ENCODE data around the gene KRTAP2-2.
"Not testable (repeated sequence)": the region's sequence is repeated elsewhere in the genome, so short reads cannot be mapped to it uniquely, and the experiment has no call there.

- not testable (repeated sequence) for TF ChIP-seq CTCF (IDR thresholded peaks at IDR 0.05; ENCODE audit: low read length); EZH2 (IDR thresholded peaks at IDR 0.05; ENCODE audit: borderline replicate concordance, low read length)
Observed at GRCh38 chr17:41054556-41054955, 474 bp downstream of the KRTAP2-2 start.
